Stimulated activated CD8-positive, alpha-beta memory T cell treated with anti-CD3 and anti-CD28 coated beads, Interleukin-7, amount 100 ng/mL, for 4 hours (primary cell): Measurements from ENCODE around the gene KAT2B.

Source experiments
- DNase-seq, 2 donors: peaks; one replicate each; pipeline ENCODE4 v3.0.0-alpha.2; 2020; ENCODE audit warnings: low read depth in 2 of 2

The KAT2B gene

DNA sequence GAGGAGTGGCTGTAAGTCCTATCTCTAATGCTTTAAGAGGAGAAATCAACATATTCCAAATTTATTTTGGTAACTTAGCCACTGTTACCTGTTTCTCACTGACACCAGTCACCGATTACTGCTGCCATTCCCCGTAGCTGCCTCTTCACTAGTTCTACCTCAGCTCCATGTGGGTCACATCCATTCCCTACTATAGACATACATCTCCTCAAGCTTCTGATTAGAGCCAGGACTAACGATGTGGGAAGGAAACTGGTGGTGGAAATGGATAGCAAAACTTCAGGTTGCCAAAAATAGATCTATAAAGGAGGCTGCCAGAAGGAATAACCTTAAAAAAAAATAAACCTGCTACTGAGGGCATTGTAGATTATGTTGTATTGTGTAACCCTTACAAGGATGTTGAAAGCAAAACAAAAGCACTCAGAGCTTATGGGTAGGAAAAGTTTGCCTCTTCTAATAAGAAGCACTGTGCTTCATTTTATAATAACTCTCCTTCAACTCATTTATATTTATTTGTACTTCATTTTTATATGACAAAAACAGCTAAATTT, 56.0 kb downstream of the KAT2B start:
- no peak for DNase-seq

DNA sequence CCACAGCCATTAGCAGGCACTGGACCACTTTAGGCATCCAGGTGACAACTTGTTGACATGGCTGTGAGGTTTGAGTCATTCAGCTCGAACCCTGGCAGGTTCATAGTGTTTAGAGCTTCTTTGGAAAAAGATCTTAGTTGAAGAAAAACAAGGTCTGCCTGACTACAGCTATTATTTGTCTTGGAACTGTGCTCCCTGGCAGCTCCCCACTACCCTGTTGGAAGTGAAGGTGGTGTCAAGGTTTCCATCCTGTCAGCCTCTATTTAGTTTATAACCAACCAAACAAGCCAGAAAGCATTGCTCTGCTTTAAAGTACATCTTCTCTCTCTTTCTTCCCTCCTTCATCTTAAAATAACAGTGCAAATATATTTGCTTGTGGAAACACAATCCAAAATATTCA, 56.8 kb downstream of the KAT2B start:
- DNase-seq, result no peak

DNA sequence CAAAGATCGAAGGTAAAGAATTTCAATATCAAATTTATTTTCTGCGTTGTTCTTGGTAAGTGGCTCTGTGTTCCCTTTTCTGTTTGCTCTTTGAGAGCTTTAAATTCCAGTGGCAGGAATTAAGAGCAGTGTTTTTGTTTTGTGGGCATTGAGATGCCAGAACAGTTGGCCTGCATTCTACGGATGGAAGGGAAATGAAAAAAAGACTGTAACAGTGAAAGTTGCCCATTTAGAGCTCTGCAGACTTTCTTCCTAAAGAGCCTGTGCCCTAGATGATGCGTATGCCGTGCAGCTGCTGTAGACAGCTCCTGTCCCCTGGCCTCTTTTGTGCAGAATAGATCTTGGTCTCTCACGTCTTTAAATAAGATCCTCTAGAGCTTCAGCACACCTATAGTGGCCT, 58.8 kb downstream of the KAT2B start:
- no peak for DNase-seq

DNA sequence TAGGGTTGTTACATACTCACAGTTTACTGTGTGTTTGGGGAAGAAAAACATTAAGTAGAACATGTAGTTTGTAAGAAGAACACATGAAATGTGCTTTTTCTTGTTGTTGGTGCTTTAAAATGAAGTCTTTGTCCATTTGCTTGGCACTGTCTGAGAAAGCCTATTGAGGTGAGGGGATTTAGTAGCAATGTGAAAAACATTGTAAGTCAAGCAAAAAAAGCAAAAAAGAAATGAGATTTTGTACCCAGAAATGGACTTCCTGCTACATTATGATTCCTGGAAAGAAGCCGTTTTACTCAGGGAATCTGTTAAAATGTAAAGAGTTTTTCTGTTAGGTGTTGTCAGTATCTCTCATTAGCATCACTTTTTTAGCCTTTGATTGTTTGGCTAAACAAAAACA, 59.9 kb downstream of the KAT2B start:
- DNase-seq, result no peak

DNA sequence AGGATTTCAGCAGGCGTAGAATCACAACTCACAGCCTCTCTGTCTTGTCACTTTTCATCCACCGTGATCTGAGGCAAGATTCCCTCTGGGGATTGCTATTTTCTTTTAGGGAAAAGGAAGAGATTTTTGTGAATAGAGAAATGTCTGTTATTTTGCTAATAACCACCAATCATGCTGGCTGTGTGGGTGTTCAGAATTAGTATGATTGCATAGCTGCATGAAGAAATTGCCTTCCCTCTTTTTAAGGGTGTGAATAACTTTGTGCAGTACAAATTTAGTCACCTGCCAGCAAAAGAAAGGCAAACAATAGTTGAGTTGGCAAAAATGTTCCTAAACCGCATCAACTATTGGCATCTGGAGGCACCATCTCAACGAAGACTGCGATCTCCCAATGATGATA, 60.8 kb downstream of the KAT2B start:
- DNase-seq, result no peak

DNA sequence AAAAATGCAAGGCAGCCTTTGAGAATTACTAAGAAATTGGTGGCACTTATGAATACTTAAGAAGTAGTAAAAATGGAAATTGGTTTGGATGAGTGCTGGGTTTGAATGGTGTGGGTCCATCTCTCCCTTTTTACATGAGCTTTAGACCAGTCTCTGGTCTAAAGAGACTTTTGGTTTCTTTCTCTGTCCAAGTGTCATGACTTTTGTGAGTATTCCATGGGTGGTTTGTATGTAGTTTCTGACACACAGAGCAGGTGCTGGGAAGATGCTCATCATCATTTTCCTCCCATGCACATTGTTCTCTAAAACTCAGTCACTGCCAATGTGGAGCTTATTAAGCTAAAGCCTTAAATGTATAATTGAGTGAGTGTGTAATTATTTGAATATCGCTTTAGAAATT, 63.5 kb downstream of the KAT2B start:
- no peak for DNase-seq

DNA sequence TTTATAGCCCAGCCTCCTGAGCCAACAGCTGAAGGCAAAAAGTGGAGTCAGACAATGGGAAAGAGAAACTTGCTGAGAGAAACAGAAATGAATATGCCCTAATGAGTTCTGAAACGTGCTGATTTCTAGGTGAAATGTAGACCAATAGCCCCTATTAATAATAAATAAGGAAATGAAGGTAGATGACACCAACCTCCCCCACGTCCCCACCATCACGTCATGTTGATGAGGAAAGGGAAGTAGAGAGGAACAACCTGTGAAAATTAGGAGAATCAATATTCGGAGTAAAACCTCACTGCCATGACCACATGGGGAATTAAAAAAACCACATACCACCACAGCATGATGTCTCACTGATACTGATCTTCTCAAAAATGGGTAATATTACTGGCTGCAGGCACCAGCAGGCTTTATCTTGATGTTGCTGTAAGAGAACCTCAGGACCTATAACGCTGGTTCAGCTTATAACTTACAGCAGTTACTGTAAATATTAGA, 64.0 kb downstream of the KAT2B start:
- peak; percentile 45 to 73 for DNase-seq

DNA sequence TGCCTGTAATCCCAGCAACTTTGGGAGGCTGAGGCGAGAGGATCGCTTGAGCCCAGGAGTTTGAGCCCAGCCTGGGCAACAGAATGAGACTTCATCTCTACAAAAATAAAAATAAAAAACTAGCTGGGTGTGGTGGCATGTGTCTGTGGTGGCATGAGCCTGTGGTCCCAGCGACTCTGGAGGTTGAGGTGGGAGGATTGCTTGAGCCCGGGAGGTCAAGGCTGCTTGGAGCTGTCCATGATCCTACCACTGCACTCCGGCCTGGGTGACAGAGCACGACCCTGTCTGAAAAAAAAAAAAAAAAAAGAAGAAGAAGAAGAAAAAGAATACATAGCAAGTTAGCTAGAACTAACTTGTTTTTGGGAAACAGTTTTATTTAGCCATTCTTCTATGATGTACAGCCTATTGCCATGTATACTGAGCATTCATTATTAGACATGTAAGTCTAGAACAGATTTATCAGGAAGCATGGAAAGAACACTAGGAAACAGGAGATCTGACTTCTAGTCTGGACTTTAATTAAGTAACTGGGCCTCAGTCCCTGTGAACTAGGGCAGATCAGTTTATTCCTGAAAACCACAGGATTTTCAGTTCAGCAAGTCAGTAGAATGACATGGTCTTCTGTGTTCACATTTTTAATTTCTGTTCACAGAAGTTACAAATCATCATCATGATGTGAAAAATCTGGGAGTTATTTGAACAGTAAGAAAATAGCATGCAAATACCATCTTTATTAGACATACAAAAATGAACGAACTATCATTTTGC, 65.5 kb downstream of the KAT2B start:
- DNase-seq, result no peak

DNA sequence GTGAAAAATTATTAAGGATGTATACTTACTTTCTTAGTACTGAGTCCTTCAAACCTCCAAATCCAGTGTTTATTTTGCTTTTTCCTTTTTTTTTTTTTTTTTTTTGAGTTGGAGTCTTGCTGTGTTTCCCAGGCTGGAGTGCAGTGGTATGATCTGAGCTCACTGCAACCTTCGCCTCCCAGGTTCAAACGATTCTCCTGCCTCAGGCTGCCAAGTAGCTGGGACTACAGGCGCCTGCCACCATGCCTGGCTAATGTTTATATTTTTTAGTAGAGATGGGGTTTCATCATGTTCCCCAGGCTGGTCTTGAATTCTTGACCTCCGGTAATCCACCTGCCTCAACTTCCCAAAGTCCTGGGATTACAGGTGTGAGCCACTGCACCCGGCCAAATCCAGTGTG, 67.5 kb downstream of the KAT2B start:
- DNase-seq, result no peak

DNA sequence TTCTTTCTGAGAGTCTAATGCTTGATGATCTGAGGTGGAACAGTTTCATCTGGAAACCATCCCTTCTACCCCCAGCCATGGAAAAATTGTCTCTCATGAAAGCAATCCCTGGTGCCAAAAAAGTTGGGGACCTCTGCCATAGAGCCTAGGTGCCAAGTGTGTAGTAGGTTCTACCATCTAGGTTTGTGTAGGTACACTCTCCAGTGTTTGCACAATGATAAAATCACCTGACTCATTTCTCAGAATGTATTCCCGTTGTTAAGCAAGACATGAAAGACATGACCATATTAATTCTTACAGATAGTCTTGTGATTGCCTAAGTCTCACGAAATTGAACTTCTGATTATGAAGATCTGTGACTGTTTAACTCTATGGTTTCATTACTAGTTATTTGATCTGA, 68.6 kb downstream of the KAT2B start:
- DNase-seq, result no peak

DNA sequence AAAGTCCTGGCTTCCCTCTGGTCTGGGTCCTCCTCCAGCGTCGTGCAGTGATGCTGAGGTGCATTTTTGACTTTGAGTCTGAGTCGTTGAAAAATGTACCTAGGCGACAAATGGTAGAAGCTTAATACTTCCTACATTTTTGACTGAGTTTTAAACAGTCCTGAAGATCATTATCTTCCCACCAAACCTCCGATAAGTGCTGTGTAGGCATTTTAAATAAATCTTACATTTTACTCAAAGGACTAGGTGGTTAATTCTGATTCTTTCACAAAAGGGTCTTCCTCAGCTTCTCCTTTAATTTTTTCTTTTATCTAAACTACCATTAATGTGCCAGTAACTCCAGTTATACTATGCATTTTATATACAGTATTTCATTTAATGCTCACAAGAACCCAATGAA, 70.6 kb downstream of the KAT2B start:
- DNase-seq, result no peak

DNA sequence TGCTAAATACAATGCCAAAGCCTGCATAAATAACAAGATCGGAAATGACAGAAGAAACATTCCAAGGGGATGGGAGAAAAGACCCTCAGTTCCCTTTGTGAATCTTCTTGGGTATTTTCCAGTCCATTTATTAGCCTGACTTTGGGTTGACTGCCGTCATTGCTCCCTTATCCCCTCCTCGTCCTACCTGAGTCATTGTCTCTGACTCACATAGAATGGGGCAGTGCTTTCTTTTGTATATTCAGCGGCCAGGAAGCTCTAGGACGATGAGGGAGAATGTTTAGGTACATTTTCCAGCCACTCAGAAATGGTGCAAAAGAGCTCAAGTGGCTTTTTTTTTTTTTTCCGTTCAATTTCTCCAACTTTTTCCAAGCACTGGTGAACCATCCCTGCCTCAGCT, 71.6 kb downstream of the KAT2B start:
- DNase-seq, result no peak

DNA sequence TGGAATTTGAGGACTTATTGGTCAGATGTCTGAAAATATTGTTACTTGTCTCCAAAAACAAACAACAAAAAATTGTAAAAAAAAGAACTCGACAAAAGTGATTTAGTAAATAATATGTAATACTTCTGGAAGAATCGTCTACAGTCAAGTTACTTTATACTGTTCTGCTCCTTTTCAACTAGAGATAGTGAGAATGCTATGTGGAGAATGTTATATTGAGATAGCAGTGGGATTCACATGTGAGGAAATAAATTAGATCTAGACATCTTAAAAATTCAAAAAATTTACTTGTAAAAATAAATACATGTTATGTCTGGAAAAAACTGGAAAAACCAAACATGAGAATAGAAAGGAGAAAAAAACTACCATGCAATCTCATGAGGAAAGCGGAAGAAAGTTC, 80.8 kb downstream of the KAT2B start:
- DNase-seq, result no peak

DNA sequence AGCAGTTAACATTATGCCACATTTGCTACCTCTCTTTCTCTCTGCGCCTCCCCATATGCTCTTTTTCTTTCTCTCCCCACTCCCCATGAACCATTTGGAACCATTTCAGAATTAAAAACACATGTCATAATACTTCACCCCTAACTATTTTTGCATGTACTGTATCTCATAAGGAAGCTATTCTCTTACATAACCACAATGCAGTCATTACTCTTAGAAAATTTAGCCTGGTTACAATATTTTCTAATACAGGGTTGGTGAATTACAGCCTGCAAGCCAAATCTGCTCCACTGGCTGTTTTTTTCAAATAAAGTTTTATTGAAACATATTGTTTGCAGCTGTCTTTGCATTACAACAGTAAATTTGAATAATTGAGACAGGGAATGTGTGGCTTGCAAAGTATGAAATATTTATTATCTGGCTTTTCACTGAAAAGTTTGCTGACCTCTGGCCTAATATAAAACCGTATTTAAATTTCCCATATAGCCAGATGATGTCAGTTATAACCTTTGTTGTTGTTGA, 82.9 kb downstream of the KAT2B start:
- no peak for DNase-seq

DNA sequence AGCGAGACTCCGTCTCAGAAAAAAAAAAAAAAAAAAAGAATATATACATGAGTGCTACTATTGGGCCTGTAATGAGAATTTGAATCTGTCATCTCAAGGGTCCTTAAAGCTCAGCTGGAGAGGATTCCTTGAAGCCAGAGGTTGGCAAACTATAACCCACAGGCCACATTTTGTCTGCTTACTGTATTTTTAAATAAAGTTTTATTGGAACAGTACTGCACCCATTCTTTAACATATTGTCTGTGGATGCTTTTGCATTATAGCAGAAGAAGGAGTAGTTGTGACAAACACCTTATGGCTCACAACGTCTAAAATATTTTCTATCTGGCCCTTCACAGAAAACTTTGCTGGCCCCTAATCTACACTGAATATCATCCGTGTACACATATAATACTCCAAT, 85.0 kb downstream of the KAT2B start:
- no peak for DNase-seq

DNA sequence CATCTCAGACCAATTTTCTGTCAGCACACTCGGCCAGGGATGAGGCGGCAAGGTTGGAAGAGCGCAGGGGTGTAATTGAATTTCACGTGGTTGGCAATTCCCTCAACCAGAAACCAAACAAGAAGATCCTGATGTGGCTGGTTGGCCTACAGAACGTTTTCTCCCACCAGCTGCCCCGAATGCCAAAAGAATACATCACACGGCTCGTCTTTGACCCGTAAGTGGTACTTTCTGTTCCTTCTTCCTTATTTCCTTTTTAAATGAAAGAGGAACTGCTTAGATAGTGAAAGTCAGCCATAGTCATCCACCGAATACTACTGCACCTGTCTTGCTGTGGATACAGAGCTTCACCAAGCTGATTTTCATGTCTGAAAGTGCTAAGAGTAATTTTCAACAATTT, 85.7 kb downstream of the KAT2B start:
- no peak for DNase-seq

DNA sequence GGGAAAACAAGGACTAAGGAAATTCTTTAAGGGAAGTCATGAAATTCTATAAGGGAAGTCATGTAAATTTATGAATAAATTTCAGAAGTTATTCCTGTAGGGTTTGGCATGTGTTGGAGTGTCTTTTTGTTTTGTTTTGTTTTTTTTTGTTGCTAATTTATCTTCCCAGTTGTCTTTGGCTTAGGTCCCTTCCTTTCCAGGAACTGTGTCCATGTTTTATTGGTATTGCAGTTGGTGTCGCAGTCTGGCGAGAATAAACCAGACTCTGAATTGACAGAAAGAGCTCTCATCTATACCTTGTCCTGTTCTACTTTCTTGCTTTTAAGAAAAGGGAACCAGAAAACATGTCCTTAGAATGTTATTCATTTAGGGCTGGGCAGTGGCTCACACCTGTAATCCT, 88.1 kb downstream of the KAT2B start:
- no peak for DNase-seq

DNA sequence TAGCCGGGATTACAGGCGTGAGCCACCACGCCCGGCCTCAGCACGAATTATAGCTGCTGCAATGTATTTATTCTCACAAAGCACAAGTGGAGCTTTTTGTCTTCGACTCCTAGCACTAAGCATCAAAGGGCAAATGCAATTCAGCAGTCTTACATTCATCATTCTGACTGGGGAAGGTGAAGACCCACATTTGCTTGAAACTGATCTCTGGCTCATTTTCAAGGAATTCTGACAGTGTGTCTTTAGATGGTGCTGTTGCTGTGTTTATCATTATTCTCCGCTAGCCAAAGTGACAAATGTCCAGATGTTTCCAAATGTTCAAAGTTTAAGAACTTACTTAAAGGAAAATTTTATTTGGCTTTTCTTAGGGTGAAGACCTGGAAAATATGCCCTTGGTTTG, 89.9 kb downstream of the KAT2B start:
- DNase-seq, result no peak

DNA sequence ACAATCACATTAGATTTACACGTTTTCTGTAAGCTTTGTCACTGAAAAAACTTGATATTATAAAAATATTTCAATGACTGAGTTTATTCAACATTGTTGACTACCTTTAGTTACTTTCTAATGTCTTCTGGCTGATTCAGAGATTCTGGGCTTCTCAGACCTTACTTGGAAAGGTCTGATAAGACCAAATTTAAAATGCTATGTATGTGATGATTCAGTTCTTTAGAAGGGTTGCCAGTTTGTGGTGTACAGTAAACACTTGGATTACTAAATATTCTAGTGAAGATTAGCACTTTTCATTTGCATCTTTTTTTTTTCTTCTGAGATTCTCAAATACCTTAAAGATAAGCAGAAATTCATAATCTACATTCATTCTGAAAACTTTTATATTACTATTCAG, 96.0 kb downstream of the KAT2B start:
- no peak for DNase-seq

DNA sequence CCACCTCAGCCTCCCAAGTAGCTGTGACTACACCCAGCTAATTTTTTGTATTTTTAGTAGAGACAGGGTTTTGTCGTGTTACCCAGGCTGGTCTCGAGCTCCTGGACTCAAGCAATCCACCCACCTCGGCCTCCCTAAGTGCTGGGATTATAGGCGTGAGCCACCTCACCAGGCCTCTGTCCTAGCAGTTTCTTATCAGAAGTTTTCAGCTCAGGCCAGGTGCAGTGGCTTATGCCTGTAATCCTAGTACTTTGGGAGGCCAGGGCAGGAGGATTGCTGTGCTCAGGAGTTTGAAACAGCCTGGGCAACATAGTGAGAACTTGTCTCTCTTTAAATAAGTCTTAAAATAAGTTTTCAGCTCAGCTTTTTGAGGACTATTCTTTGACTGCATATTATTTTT, 97.4 kb downstream of the KAT2B start:
- DNase-seq, result no peak

DNA sequence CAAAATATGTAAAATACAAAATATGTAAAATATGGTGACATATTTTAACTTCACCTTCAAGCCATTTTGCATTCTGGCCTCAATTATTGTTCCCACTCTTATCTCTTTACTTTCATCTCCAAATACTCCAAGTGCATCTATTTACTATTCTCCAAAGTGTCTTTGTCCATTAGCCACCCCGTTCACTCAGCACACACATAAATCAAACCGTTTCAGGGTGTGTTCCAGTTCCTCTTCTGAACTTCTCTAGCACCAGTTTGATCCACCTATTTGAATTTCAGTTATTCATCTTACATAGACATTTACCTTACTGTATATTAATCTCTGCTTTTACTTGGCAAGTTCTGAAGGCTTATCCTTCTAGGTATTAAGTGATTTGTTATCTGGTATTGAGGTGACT, 100.6 kb downstream of the KAT2B start:
- no peak for DNase-seq

DNA sequence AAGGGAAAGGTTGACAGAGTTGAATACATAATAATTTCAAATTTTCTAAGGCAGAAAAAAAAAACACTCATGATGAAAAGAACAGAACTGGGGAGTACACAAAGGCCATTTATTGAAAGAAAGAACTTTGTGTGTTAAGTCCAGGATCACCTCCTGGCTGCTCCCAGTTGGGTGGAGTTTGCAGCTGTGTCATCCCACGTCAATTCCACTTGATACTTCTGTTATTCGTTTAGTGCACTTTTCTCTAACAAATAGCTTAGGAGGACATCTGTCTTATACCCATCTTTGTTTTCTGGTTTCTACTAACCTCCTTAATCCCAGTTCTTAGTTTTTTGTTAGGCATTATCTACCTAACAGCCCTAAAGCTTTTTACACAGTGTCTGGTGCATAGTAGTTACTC, 101.1 kb downstream of the KAT2B start:
- DNase-seq, result no peak

DNA sequence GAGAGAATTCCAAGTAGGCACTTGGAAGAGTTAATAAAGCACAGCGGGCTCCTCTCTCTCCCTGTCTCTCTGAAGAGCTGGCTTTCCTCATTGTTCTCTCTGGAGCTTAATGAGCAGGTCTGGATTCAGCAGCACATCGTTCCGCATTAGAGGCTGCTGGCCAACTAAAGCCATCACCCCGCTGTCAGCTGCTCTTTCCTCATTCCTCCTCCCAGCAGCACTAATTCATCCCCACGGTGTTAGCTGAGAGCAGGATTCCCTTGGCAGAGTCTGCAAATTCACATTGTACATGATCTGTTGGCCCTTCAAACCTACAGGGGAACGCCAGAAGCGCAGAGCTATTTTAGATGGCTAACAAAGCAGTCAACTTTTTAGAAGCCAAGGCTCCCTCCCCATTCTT, 101.6 kb downstream of the KAT2B start:
- DNase-seq, result no peak

DNA sequence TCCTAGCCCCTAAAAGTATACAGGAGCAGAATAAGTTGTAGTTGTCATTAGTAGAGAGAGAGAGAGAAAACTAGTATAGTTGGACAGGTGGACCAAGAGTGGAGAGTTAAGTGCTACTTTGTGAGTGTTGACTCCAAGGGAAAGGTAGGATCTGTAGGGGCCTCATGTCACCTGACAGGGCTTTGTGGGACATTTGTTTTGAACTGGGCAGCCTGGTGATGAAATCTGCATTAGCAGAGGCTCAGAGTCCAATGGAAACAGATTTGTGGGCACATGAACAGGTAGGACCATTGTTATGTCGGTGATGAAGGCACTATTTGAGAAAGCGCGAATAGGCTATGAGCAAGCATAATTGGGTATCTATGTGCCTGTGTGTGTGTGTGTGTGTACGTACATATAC, 102.3 kb downstream of the KAT2B start:
- no peak for DNase-seq
